Smooth muscle cell (in vitro differentiated cells): ENCODE results near the gene HARBI1. TPM values are rescaled to one million over a fixed set of nuclear protein-coding genes. Genes with fewer than 3 reads are reported as not detected.

Experiments
- DNase-seq: peaks from one replicate; lab custom pipeline; 2025; ENCODE audit not compliant: unreplicated experiment; lab: John Stamatoyannopoulos, UW
- H2AFZ ChIP-seq: fragments of 200-600 bp; sonication (generic); 2 replicates; pipeline ENCODE4 v1.6.0; 2016; ENCODE audit warnings: antibody characterized with exemption, low read depth, mild to moderate bottlenecking
- H3F3A ChIP-seq: fragments of 200-600 bp; sonication (generic); 2 replicates; pipeline ENCODE4 v1.6.0; 2017; ENCODE audit warnings: antibody characterized with exemption, low read depth
- H3K27ac ChIP-seq: fragments of 200-600 bp; sonication (generic); 2 replicates; pipeline ENCODE4 v1.5.1; 2016; ENCODE audit warnings: low read depth, mild to moderate bottlenecking
- H3K27me3 ChIP-seq: fragments of 200-600 bp; sonication (generic); 2 replicates; pipeline ENCODE4 v1.6.1; 2016; ENCODE audit warnings: low read depth, mild to moderate bottlenecking
- H3K36me3 ChIP-seq: fragments of 200-600 bp; sonication (generic); 2 replicates; pipeline ENCODE4 v1.5.1; 2016; ENCODE audit warnings: low read depth
- H3K4me1 ChIP-seq: fragments of 200-600 bp; sonication (generic); 2 replicates; pipeline ENCODE4 v1.5.1; 2016; ENCODE audit warnings: low read depth
- H3K4me2 ChIP-seq: fragments of 200-600 bp; sonication (generic); 2 replicates; pipeline ENCODE4 v1.6.0; 2016; ENCODE audit warnings: mild to moderate bottlenecking
- H3K4me3 ChIP-seq: fragments of 200-600 bp; sonication (generic); 2 replicates; pipeline ENCODE4 v1.5.1; 2016; ENCODE audit warnings: mild to moderate bottlenecking
- H3K79me2 ChIP-seq: fragments of 200-600 bp; sonication (generic); 2 replicates; pipeline ENCODE4 v1.6.0; 2016; ENCODE audit warnings: low read depth, mild to moderate bottlenecking
- H3K9ac ChIP-seq: fragments of 200-600 bp; sonication (generic); 2 replicates; pipeline ENCODE4 v1.6.0; 2016; ENCODE audit warnings: low read depth
- H3K9me3 ChIP-seq: fragments of 200-600 bp; sonication (generic); replicated peaks from 2 replicates; pipeline ENCODE4 v1.5.1; 2016; ENCODE audit warnings: low read depth
- H4K20me1 ChIP-seq: fragments of 200-600 bp; sonication (generic); 2 replicates; pipeline ENCODE4 v1.6.0; 2016; ENCODE audit warnings: low read depth
- WGBS: methylation state at CpG from one replicate; pipeline ENCODE4 v1.1.7; 2016; ENCODE audit warnings: low lambda C conversion rate; 5-methylcytosine and 5-hydroxymethylcytosine counted together
- polyA plus RNA-seq: library from polyadenylated mRNA; unstranded; fragments of >200 nt; fragmentation: Nextera tagmentation; extraction: Ambion mirVana; gene quantifications from 2 replicates; pipeline ENCODE4 v1.2.1, GENCODE V29; 2016
- total RNA-seq: library from RNA; depleted of rRNA; stranded (reverse); fragments of >200 nt; gene quantifications from 2 replicates; pipeline ENCODE4 v1.2.3, GENCODE V29; 2014
- TF ChIP-seq, protein P1 (sequence below): fragments of 200-600 bp; sonication (generic); IDR thresholded peaks from 2 replicates; pipeline ENCODE4 v1.5.1; 2017; ENCODE audit warnings: borderline replicate concordance, mild to moderate bottlenecking, antibody characterized with exemption; ENCODE audit not compliant: insufficient read depth, poor library complexity, severe bottlenecking

Gene HARBI1
- total and polyA plus RNA-seq, 2 experiments from 2014 or later, result 2.4 to 2.9 TPM

DNA sequence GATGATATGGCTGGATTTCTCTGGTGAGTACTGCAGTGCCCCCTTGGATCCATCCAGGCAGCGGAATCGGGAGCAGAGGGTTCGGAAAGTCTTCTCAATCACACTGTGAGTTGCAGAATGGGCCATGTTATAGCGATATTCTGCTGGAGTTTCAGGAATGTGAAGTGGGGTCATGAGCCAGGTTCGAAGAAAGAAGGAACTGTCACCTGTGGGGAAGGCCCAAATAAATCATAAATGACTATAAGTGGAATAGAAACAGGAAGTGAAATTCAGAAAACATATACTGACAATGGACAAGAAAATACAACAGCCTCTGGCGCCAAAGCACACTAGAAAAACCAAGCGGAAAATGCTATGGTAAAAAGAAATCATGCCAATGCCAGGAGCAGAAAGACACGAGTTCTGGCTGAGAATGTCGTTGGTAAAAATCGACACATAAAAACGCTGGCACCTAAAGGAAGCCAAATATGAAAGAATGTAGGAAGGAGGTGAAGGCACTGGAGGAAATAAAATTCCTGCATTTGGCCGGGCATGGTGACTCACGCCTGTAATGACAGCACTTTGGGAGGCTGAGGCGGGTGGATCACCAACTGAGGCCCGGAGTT, 13.2 kb downstream of the HARBI1 start:
- TF ChIP-seq, protein P1, sequence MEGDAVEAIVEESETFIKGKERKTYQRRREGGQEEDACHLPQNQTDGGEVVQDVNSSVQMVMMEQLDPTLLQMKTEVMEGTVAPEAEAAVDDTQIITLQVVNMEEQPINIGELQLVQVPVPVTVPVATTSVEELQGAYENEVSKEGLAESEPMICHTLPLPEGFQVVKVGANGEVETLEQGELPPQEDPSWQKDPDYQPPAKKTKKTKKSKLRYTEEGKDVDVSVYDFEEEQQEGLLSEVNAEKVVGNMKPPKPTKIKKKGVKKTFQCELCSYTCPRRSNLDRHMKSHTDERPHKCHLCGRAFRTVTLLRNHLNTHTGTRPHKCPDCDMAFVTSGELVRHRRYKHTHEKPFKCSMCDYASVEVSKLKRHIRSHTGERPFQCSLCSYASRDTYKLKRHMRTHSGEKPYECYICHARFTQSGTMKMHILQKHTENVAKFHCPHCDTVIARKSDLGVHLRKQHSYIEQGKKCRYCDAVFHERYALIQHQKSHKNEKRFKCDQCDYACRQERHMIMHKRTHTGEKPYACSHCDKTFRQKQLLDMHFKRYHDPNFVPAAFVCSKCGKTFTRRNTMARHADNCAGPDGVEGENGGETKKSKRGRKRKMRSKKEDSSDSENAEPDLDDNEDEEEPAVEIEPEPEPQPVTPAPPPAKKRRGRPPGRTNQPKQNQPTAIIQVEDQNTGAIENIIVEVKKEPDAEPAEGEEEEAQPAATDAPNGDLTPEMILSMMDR, result no peak
- Histone ChIP-seq H3K4me2 (no peak overlapping the region), H3K36me3 (peaks cover 2% of the 10 kb centered on the region), H4K20me1 (no peaks in the 10 kb centered on the region), H3K27ac (no peak overlapping the region), H3K9ac (no peak overlapping the region), H3K27me3 (no peaks in the 10 kb centered on the region), H3K9me3 (no peaks in the 10 kb centered on the region), H2AFZ (no peak overlapping the region), H3F3A (no peaks in the 10 kb centered on the region), H3K4me1 (no peaks in the 10 kb centered on the region), H3K79me2 (no peaks in the 10 kb centered on the region), H3K4me3 (no peak overlapping the region)
- no peak for DNase-seq
- WGBS, result 96% methylated on average over 15 of the region's 15 CpGs

DNA sequence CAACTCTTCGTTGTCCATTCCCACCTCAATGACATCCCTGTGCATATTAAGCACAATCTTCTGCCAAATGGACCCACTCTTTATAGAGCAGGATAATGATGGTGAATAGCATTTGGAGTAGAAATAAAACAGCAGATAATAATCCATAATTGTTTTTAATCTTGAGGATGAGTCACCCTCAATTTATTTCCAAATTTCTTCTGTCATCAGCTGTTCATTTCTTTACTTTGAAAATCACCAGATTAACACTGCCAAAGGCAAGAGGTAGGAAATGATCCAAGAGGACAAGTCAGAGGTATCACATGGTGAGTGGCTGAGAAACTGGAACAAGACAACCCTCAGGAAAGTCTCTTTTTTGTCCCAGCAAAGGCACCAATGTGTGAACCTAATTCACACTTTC, 15.9 kb downstream of the HARBI1 start:
- no peaks in the 10 kb centered on the region for H3K27me3 ChIP-seq
- H3K9me3 ChIP-seq, result no peaks in the 10 kb centered on the region
- TF ChIP-seq, protein P1, result no peak
- H3K4me2 ChIP-seq, result no peak overlapping the region
- no peak for DNase-seq
- H2AFZ ChIP-seq, result no peak overlapping the region
- no peaks in the 10 kb centered on the region for H3K4me1 ChIP-seq
- H3K4me3 ChIP-seq, result no peak overlapping the region
- peaks cover 2% of the 10 kb centered on the region for H3K36me3 ChIP-seq
- H3F3A ChIP-seq, result no peaks in the 10 kb centered on the region
- H3K79me2 ChIP-seq, result no peaks in the 10 kb centered on the region
- no peaks in the 10 kb centered on the region for H4K20me1 ChIP-seq
- no peak overlapping the region for H3K9ac ChIP-seq
- WGBS, result 97% methylated on average over 1 of the region's 1 CpG
- H3K27ac ChIP-seq, result peak overlapping the region; percentile 60

DNA sequence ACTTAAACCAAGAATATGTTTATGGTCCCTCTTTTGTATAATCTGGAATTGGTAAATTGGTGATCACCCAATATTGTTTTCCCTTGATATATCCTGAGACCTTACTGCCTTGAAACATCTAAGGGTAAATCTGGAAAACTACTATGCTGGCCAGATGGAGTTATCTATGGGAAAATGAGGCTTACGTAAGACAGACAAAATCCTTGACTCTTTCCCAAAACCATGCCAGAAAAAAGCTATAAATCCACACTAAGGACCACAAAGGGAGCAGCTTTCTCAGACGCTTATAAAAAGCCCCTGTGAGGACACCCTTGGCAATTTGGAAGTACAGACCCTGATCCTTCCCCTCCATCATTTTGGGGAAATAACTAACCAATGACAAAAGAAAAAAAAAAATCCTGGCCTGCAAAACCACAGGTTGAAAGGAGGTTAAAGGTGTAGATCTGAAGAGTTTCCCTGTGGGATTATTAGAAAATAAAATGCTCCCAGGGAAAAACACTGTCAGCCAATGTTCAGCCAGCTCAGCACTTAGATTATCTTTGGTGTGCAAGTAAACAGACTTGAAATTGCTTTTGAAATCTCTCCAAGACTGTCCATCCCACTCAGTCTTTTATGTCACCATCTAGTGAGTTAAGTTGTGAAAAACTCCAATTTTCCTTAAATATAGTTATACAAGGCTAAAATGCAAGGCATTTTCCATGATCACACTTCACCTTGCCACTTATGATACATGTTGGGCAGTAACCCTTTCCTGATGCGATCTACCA, 16.6 kb downstream of the HARBI1 start:
- TF ChIP-seq, protein P1, result no peak
- Histone ChIP-seq H3F3A (no peaks in the 10 kb centered on the region), H3K4me1 (no peaks in the 10 kb centered on the region), H3K27ac (peak overlapping the region; percentile 60), H3K27me3 (no peaks in the 10 kb centered on the region), H3K36me3 (peaks cover 2% of the 10 kb centered on the region), H3K4me3 (no peak overlapping the region), H3K9me3 (no peaks in the 10 kb centered on the region), H2AFZ (no peak overlapping the region), H4K20me1 (no peaks in the 10 kb centered on the region), H3K4me2 (peak overlapping the region; percentile 22), H3K9ac (peak overlapping the region; percentile 12), H3K79me2 (no peaks in the 10 kb centered on the region)
- 53% methylated on average over 3 of the region's 3 CpGs for WGBS
- DNase-seq, result no peak
